ENCODE measurements around the gene DDAH2. TPM values are rescaled to one million over a fixed set of nuclear protein-coding genes. Genes with fewer than 3 reads are reported as not detected.

DDAH2 gene
- total and polyA plus RNA-seq, 7 donors: 86.7 to 340 (median 137) TPM

- Histone ChIP-seq H3K36me3 (no peaks in the 10 kb centered on the region), H3K27ac (no peak overlapping the region), H3K27me3 (no peaks in the 10 kb centered on the region), H3K4me3 (no peak overlapping the region), H3K9me3 (no peaks in the 10 kb centered on the region), H3K4me1 (peaks cover 0 to 33% (median 21%) of the 10 kb centered on the region in 4 donors)
- no peak for TF ChIP-seq CTCF (IDR thresholded peaks at IDR 0.05)
- intact Hi-C loops (cut with DNase I): no loop called here
- 92 to 96% methylated on average over 3 of the region's 3 CpGs for WGBS, 2 donors
- DNase-seq: no peak
Measured at GRCh38 chr6:31742894-31743293, 13.8 kb upstream of the DDAH2 start.

GRCh38 chr6:31741815-31742214 is 12.7 kb upstream of the DDAH2 start:
- Histone ChIP-seq H3K27me3 (no peaks in the 10 kb centered on the region), H3K27ac (no peak overlapping the region), H3K4me3 (no peak overlapping the region), H3K4me1 (peaks cover 0 to 26% (median 18%) of the 10 kb centered on the region in 4 donors), H3K36me3 (no peaks in the 10 kb centered on the region), H3K9me3 (no peaks in the 10 kb centered on the region)
- WGBS, 2 donors: 83 to 90% methylated on average over 2 of the region's 2 CpGs
- DNase-seq: no peak
- intact Hi-C loops (cut with DNase I): loop anchor here (2.0 kb wide), 1 partner anchor 53 kb away; the partner anchor contains the start of gene VARS1
- TF ChIP-seq POLR2A (IDR thresholded peaks at IDR 0.05) (no peak), EP300 (IDR thresholded peaks at IDR 0.05) (no peak), CTCF (IDR thresholded peaks at IDR 0.05) (no peak), POLR2AphosphoS5 (IDR thresholded peaks at IDR 0.05) (no peak)

GRCh38 chr6:31740397-31741223 is 11.5 kb upstream of the DDAH2 start:
- no peaks in the 10 kb centered on the region for H3K36me3 ChIP-seq
- peaks cover 0 to 26% (median 21%) of the 10 kb centered on the region in 4 donors for H3K4me1 ChIP-seq
- peak overlapping the region; percentile 37 to 83 (median 73) for H3K4me3 ChIP-seq
- intact Hi-C loops (cut with DNase I): loop anchor here (2.0 kb wide), 1 partner anchor 54 kb away; the partner anchor contains the start of gene VARS1
- H3K27me3 ChIP-seq: no peaks in the 10 kb centered on the region
- no peaks in the 10 kb centered on the region for H3K9me3 ChIP-seq
- no peak for DNase-seq
- peak overlapping the region; percentile 59 to 78 (median 75) for H3K27ac ChIP-seq
- TF ChIP-seq POLR2AphosphoS5 (IDR thresholded peaks at IDR 0.05) (no peak), EP300 (IDR thresholded peaks at IDR 0.05) (no peak), POLR2A (IDR thresholded peaks at IDR 0.05) (no peak), CTCF (IDR thresholded peaks at IDR 0.05) (no peak)
- WGBS, 2 donors: 3 to 8% methylated on average over 29 of the region's 29 CpGs

- intact Hi-C loops (cut with DNase I): loop anchor here (2.0 kb wide), 1 partner anchor 55 kb away; the partner anchor contains the start of gene VARS1
- peak in 1 of 2 donors; percentile 72 for TF ChIP-seq POLR2A (IDR thresholded peaks at IDR 0.05)
- TF ChIP-seq EP300 (IDR thresholded peaks at IDR 0.05): no peak
- no peak for TF ChIP-seq CTCF (IDR thresholded peaks at IDR 0.05)
- TF ChIP-seq POLR2AphosphoS5 (IDR thresholded peaks at IDR 0.05): peak; percentile 78 to 87 (median 85)
- Histone ChIP-seq H3K4me3 (peak within 1 kb of the TSS; percentile 37 to 83 (median 73)), H3K9me3 (no peaks in the 10 kb centered on the region), H3K27me3 (no peaks in the 10 kb centered on the region), H3K36me3 (no peaks in the 10 kb centered on the region), H3K4me1 (peaks cover 0 to 31% (median 24%) of the 10 kb centered on the region in 4 donors), H3K27ac (peak within 1 kb of the TSS; percentile 74 to 95 (median 77))
- WGBS, 2 donors: 0% methylated on average over 58 of the region's 58 CpGs
- peak; percentile 100 for DNase-seq
Measured at GRCh38 chr6:31739639-31740396, 10.7 kb upstream of the DDAH2 start, which contains the start of gene MSH5. Gene MSH5, plus strand, starts transcription at chr6:31740005. Its CDS starts 462 bp downstream, at chr6:31740467.

Measured in sigmoid colon (tissue), 7 donors.